ENCODE measurements around the gene AGBL5.

Gene AGBL5

GRCh38 chr2:27092696-27093429 is 41.4 kb downstream of the AGBL5 start:
- Histone ChIP-seq H3K9me2 (replicated peaks; ENCODE audit: insufficient read depth, low read length) (no peaks in the 10 kb centered on the region), H3K36me3 (replicated peaks; ENCODE audit: insufficient read depth, low read length) (no peaks in the 10 kb centered on the region), H3K9ac (ENCODE audit: low read length) (no peak overlapping the region), H2AFZ (ENCODE audit: low read length) (no peak overlapping the region), H3K4me2 (ENCODE audit: low read depth, low read length) (no peak overlapping the region), H4K20me1 (ENCODE audit: insufficient read depth, low read length) (no peaks in the 10 kb centered on the region), H3F3A (ENCODE audit: insufficient read depth, low read length) (no peaks in the 10 kb centered on the region), H3K27ac (ENCODE audit: low read length) (no peak overlapping the region), H3K79me2 (ENCODE audit: low read length) (peaks cover 14% of the 10 kb centered on the region), H3K4me1 (ENCODE audit: low read length) (peaks cover 4% of the 10 kb centered on the region; the same call in 1 of the 2 replicates), H3K9me3 (replicated peaks; ENCODE audit: insufficient read depth, low read length) (no peaks in the 10 kb centered on the region), H3K27me3 (replicated peaks; ENCODE audit: insufficient read depth, low read length) (no peaks in the 10 kb centered on the region), H3K4me3 (ENCODE audit: low read length) (no peak overlapping the region)
- DNase-seq: no peak
- no peak for TF ChIP-seq EZH2 (optimal IDR thresholded peaks at IDR 0.05; ENCODE audit: low read depth, low read length)
- TF ChIP-seq CTCF (IDR thresholded peaks at IDR 0.05; ENCODE audit: low read length): no peak
- TF ChIP-seq EZH2phosphoT487 (IDR thresholded peaks at IDR 0.05; ENCODE audit: low read length): no peak

DNA sequence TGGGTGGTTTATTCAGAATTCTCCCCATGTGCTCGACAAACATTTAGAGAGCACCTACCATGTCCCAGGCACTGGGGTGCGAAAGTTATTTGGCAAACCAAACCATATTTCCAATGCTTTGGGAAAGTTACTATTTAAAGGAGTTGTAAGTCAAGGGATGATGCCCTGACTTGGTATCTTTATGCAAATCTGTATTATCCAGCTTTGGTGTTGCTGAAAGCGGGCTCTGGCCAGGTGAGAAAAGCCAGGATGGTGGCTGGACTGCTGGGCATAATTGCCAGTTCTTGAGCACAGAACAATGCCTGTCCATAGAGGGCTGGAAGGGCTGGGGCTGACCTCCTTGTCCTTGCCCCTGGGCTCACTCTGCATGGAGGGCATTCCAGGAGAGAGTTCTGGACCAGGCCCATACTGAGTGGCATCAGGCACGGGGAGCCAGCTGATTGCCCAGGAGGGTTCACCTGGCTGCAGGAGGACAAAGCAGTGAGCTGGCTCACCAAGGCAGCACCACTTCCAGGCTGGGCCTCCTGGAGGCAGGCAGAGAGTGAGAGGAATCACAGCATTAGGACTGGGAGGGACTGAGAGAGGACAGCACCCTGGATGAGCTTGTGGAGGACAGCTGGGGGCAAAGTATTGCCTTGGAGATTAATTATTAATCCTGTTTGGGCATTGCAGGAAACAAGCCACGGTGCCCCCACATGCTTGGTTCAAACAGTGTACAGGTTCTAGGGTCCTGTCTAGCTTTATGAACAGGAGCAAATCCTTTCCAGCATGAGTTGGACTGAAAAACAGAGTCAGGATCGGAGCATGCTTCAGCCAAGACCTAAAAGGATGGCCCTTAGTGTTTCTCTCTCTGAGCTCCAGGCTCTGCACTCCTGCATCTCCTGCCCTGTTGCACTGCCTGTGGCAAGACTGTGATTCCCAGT is 42.2 kb downstream of the AGBL5 start:
- Histone ChIP-seq H3F3A (ENCODE audit: insufficient read depth, low read length) (no peaks in the 10 kb centered on the region), H3K4me3 (ENCODE audit: low read length) (no peak overlapping the region), H3K27ac (ENCODE audit: low read length) (no peak overlapping the region), H3K4me1 (ENCODE audit: low read length) (peaks cover 4% of the 10 kb centered on the region; the same call in 1 of the 2 replicates), H3K4me2 (ENCODE audit: low read depth, low read length) (no peak overlapping the region), H3K27me3 (replicated peaks; ENCODE audit: insufficient read depth, low read length) (no peaks in the 10 kb centered on the region), H3K79me2 (ENCODE audit: low read length) (peaks cover 5% of the 10 kb centered on the region), H4K20me1 (ENCODE audit: insufficient read depth, low read length) (no peaks in the 10 kb centered on the region), H3K9me2 (replicated peaks; ENCODE audit: insufficient read depth, low read length) (no peaks in the 10 kb centered on the region), H3K36me3 (replicated peaks; ENCODE audit: insufficient read depth, low read length) (no peaks in the 10 kb centered on the region), H2AFZ (ENCODE audit: low read length) (no peak overlapping the region), H3K9ac (ENCODE audit: low read length) (no peak overlapping the region), H3K9me3 (replicated peaks; ENCODE audit: insufficient read depth, low read length) (no peaks in the 10 kb centered on the region)
- TF ChIP-seq EZH2phosphoT487 (IDR thresholded peaks at IDR 0.05; ENCODE audit: low read length): no peak
- DNase-seq: no peak

GRCh38 chr2:27094353-27094984 is 43.0 kb downstream of the AGBL5 start:
- TF ChIP-seq EZH2 (optimal IDR thresholded peaks at IDR 0.05; ENCODE audit: low read depth, low read length): no peak
- H3K36me3 ChIP-seq (replicated peaks; ENCODE audit: insufficient read depth, low read length): no peaks in the 10 kb centered on the region
- H3K4me2 ChIP-seq (ENCODE audit: low read depth, low read length): no peak overlapping the region
- H3K9me3 ChIP-seq (replicated peaks; ENCODE audit: insufficient read depth, low read length): no peaks in the 10 kb centered on the region
- H3K27ac ChIP-seq (ENCODE audit: low read length): no peak overlapping the region
- no peaks in the 10 kb centered on the region for H3F3A ChIP-seq (ENCODE audit: insufficient read depth, low read length)
- no peak overlapping the region for H2AFZ ChIP-seq (ENCODE audit: low read length)
- H3K79me2 ChIP-seq (ENCODE audit: low read length): no peaks in the 10 kb centered on the region
- peaks cover 4% of the 10 kb centered on the region; the same call in 1 of the 2 replicates for H3K4me1 ChIP-seq (ENCODE audit: low read length)
- no peak overlapping the region for H3K4me3 ChIP-seq (ENCODE audit: low read length)
- no peaks in the 10 kb centered on the region for H3K9me2 ChIP-seq (replicated peaks; ENCODE audit: insufficient read depth, low read length)
- H4K20me1 ChIP-seq (ENCODE audit: insufficient read depth, low read length): no peaks in the 10 kb centered on the region
- DNase-seq: no peak
- H3K27me3 ChIP-seq (replicated peaks; ENCODE audit: insufficient read depth, low read length): no peaks in the 10 kb centered on the region
- H3K9ac ChIP-seq (ENCODE audit: low read length): no peak overlapping the region

DNA sequence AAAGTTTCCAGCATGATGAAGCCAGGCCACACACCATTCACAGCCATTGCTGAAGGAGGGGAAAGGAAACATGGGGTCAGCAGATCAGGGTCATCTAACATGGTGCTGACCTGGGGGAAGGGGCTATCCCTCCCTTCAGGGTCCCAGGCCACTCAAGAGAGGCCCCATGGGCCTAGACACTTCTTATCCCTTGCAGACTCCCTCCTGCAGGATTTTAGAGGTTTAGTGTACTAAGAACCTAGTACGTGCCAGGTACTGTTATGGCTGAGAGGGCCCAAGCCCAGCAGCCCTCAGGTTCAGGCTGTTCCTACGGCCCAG is 43.9 kb downstream of the AGBL5 start:
- Histone ChIP-seq H3K27me3 (replicated peaks; ENCODE audit: insufficient read depth, low read length) (no peaks in the 10 kb centered on the region), H3F3A (ENCODE audit: insufficient read depth, low read length) (no peaks in the 10 kb centered on the region), H3K27ac (ENCODE audit: low read length) (no peak overlapping the region), H3K4me1 (ENCODE audit: low read length) (peaks cover 4% of the 10 kb centered on the region; the same call in 1 of the 2 replicates), H3K9me2 (replicated peaks; ENCODE audit: insufficient read depth, low read length) (no peaks in the 10 kb centered on the region), H4K20me1 (ENCODE audit: insufficient read depth, low read length) (no peaks in the 10 kb centered on the region), H3K4me2 (ENCODE audit: low read depth, low read length) (no peak overlapping the region), H2AFZ (ENCODE audit: low read length) (peak overlapping the region; percentile 79; the same call in 1 of the 2 replicates), H3K4me3 (ENCODE audit: low read length) (no peak overlapping the region), H3K79me2 (ENCODE audit: low read length) (no peaks in the 10 kb centered on the region), H3K36me3 (replicated peaks; ENCODE audit: insufficient read depth, low read length) (no peaks in the 10 kb centered on the region), H3K9me3 (replicated peaks; ENCODE audit: insufficient read depth, low read length) (no peaks in the 10 kb centered on the region), H3K9ac (ENCODE audit: low read length) (no peak overlapping the region)
- no peak for DNase-seq
- TF ChIP-seq EZH2 (optimal IDR thresholded peaks at IDR 0.05; ENCODE audit: low read depth, low read length) (no peak), EZH2phosphoT487 (IDR thresholded peaks at IDR 0.05; ENCODE audit: low read length) (no peak), CTCF (IDR thresholded peaks at IDR 0.05; ENCODE audit: low read length) (no peak)

Data from MM.1S (cell line).